HG02642 (cell line): ENCODE data around the gene TMEM52.

ENCODE experiments used
- ATAC-seq: cut with Tn5 transposase; IDR thresholded peaks from one replicate; pipeline ENCODE4 v1.9.1; 2021; ENCODE audit warnings: mild to moderate bottlenecking; ENCODE audit not compliant: unreplicated experiment, poor library complexity

The TMEM52 gene

DNA sequence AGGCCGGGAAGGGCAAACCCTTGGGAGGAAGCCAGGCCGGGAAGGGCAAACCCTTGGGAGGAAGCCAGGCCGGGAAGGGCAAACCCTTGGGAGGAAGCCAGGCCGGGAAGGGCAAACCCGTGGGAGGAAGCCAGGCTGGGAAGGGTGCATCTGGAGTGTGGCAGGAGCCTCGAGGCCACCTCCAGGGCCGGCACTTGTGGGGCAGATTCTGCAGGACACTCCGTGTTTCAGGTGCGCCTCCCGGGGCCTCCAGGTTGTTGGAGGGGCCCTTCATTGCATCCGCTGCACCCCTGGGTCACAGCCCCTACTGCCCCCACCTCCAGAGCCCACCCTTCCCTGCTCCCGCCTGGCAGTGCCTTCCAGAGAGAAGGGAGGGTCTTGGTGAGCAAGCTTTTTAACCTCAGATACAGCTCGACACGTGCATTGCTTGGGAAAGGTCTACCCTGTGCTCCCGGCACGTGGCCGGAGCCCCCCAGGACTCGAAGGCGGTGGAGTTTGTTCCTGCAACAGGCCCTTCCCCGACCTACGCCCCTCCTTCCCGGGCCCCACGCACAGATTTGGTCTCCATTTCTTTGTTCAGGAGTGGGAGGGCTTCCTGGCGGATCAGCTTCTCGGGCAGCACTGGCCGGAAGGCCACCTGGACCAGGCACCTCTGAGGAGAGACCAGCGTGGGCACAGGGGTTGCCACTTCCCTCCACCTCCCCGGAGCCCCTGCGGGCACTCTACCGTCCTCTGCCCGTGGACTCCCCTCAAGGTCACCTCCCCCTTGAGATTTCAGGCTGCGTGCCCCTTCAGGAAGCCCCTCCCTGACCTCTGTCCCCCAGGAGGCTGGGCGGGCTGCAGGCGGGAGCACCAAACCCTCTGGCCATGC lies 9.4 kb upstream of the TMEM52 start:
- ATAC-seq: no peak

DNA sequence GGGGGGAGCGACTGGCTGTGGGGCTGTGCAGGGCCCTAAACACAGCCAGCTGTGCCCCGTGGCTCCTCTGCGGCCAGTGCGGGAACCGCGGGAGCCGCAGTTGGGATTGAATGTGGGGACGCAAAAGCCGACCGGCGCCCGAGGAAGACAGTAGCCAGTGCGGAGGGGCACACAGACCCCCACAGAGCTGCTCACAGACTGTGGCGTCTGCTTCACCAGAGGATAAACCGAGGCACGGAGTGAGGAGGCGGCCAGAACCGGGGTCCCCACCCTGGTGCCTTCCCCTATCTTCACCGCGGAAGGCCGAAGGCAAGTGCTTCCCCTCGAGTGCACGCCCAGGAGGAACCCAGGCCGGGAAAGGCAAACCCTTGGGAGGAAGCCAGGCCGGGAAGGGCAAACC lies 8.7 kb upstream of the TMEM52 start:
- no peak for ATAC-seq

DNA sequence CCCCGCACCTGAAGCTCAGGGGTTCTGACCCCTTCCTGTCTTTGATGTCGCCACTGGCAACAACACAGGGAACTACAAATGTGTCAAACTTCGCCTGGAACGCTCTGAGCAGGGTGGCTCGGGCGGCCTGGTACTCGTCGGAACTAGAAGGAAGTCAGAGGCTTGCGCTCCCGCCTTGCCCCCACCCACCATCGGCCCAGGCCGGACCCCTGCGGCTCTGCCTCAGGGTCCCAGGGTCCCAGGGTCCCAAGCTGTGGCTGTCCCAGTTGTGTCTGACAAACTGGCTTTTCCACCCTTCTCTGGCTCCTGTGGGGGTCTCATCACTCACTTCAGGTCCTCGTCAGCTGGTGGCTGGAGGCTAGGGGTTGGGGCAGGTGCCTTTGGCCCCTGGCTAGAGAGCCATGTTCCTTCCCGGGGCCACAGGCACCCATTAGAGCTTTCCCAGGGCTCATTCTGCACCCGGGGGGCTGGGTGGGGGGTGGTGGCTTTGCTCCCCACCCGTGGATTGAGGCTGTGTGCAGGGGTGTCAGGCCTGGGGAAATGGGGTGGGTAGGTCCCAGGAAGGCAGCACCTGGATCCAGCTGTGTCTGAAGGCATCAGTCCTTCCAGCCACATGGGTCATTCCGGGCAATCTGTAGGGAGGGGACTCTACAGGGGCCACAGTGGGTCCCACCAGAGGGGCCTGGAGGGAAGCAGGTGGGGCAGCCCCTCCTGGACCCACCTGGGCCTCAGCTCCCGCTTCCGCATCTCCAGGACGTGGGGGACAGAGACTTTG lies 8.0 kb upstream of the TMEM52 start:
- ATAC-seq: no peak

DNA sequence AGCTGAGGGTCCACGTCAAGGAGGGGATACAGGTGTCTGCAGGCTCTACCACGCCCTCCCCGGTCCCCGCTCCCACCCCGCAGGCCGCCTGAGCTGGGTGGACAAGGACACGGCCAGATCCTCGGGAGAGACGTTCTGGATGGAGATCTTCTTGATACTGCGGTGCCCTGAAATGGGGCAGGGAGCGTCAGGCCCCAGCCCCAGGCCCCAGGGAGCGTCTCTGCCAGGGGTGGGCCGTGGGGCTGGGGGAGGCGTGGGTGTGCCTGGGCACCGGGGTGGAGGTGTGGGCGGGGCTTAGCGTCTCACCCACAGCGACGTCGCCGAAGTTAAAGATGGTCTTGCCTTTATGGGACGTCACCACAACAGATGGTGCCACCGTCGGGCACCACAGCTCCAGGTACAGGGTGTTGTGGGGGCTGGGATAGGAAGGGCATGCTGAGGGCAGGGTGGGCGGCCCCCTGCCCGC lies 7.3 kb upstream of the TMEM52 start:
- no peak for ATAC-seq

DNA sequence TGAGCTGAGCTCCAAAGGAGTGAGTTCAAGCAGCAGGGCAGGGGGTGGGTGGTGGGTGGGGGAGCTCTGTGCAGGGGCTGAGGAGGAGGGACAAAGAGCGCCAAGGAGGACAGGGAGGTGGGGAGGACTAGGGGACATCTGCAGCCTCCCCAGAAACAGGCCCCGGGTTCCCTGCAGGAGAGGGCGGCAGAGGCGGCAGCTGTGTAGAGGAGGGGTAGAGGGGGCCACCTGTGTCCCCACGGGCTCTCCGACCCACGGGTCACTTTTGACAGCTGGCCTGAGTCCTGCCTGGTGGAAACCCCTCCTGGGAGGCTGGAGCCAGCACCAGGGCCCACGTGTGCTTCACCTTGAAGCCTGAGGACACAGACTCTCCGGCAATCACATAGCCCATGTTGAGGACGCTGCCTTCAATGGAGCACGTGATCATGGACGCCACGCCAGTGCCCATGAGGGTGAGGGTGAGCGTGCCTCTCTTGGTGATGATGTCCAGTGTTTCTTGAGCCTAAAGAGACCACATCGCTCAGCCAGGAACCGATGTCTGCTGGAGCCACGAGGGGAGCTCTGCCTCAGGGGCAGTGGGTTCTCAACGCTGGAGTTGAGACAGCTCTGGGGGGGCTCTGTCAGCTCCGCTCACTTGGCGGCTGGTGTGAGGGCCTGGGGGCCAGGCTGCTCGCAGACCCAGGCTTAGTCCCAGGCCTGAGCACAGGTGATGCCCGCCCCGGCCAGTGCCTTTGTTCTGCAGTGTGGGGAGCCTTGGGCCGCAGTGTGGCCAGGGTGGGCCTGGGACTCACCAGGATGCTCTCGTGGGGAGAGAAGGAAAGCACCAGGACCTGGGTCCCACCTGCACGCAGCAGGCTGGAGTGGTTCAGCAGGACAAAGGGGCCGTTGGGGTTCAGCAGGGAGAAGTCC lies 6.6 kb upstream of the TMEM52 start:
- no peak for ATAC-seq

DNA sequence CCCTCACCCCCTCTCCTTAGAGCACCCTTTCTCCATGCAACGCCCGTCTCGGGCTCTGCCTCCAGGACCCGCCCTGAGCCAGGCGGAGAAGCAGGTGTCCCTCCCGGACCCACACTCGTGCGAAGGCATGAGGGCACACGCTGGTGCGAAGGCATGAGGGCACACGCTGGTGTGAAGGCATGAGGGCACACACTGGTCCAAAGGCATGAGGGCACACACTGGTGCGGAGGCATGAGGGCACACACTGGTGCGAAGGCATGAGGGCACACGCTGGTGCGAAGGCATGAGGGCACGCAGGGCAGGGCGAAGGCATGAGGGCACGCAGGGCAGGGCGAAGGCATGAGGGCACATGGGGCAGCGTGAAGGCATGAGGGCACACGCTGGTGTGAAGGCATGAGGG lies 5.8 kb upstream of the TMEM52 start:
- no peak for ATAC-seq

DNA sequence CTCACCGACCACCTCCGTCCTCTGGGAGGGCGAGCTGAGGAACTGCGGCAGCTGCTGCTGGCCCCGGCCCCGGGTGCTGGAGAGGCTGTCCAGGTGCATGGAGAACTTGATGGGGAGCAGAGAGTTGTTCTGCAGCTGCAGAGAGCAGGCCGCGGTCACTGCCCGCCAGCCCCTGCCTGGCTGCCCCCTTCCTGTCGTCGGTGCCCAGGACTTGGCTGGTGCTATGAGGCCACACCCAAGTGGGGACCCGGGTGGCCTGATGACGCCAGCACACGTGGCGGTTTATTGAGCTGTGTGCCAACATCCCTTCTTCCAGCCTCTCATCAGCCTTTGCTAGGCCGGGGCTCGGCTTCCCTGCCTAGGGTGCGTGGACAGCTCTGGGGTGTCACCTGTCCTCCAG lies 5.3 kb upstream of the TMEM52 start:
- no peak for ATAC-seq

DNA sequence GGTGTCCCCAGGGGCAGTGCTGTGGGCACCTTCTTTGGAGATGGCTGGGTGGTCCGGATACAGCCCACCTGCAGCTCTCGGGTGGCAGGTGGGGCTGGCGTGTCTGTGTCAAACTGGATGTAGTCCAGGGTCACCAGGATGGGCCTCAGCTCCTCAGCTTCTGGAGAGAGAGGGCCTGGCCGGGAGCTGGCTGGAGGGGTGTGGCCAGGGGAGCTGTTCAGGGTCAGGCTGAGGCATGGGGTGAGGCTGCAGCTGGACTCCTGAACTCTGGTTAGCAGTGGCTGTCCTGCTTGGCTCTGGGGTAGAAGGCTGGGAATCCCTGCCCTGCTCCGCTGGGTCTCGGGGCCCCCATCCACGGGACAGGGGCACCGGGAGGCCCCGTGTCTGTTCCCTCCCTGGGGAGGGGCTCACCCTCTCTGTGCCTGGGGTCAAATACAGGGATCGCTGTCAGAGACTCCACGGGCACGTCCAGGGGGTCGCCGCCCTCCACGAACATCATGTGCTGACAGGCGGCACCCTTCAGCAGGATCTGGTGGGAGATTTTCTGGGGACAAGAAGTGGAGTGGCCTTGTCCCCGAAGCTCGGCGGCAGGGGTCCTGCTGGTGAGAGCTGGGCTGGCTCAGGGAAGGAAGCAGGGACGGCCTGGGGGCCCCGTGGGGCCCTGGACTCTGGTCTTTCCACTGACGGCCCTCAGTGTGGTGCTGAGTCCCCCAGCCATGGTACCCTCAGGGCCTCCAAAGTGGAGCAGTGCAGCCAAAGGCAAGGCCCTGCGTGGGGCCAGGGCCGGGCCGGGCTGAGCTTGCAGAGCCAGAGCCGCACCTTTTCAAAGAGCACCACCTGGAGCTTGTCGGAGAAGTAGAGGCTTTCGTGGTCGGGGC lies 4.1 kb upstream of the TMEM52 start:
- ATAC-seq: no peak

DNA sequence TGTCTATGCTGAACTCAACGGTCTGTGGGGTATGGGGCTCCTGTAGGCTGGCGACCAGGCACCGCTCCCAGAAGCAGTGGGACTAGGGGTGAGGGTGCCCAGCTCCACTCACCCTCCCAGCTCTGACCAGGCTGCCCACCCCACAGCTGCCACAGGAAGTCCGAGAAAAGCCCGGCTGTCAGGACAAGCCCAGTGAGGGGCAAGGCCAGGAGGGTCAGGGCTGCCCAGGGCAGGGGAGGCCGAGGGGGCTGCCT lies 3.5 kb upstream of the TMEM52 start:
- no peak for ATAC-seq

DNA sequence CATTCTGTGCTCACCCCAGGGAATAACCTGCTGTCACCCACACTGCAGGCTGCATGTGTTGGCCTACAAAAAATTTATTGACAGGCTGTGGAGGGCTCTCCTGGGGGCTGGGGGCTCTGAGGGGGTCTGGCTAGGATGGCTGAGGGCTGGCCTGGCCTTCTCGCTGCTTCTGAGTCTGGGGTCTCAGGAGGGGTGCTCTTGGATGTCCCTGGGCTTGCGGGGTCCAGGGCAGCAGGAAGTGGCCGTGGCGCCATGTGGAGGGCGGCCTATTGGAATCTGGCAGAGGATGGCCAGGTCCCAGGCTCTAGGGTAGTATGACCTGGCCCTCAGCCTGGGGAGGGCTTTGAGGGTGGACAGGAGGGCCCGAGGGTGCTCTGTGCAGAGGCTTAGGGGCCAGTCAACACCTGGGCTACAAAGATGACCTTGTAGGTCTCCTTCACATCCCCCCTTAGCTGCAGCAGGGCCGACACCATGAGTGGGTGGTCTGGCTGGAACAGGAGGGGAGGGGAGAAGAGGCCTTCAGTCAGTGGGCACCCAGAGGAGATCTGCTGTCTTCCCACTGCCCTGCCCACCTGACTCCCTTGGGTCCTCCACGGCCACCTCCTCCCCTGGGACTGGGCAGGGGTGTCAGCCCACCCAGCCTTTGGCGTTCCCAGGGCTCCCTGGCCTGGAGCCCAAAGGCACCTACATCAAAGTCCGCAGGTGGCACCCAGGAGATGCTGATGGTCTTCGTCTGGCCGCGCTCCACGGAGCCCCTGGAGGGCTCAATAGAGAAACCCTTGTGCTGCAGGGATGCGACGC lies 3.0 kb upstream of the TMEM52 start:
- ATAC-seq: no peak

DNA sequence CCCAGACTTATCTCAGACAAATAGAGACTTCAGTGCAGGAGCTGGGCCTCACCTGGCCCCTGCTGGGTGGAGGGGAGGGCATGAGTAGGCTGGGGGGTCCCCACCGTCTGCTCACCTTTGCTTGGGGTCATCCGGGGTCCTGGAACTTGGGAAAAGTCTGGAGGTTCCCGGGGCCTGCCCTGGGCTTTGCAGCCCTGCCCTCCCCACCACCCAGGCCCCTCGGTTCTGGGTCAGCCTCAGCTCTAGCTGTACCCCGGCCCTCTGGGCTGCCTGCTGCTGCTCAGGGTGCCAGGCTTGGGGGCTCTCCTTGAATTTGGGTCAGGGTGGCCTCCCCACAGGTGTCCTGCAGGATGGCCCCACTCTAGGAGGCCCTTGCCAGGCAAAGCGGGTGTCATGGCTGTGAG lies 2.4 kb upstream of the TMEM52 start:
- ATAC-seq: no peak

DNA sequence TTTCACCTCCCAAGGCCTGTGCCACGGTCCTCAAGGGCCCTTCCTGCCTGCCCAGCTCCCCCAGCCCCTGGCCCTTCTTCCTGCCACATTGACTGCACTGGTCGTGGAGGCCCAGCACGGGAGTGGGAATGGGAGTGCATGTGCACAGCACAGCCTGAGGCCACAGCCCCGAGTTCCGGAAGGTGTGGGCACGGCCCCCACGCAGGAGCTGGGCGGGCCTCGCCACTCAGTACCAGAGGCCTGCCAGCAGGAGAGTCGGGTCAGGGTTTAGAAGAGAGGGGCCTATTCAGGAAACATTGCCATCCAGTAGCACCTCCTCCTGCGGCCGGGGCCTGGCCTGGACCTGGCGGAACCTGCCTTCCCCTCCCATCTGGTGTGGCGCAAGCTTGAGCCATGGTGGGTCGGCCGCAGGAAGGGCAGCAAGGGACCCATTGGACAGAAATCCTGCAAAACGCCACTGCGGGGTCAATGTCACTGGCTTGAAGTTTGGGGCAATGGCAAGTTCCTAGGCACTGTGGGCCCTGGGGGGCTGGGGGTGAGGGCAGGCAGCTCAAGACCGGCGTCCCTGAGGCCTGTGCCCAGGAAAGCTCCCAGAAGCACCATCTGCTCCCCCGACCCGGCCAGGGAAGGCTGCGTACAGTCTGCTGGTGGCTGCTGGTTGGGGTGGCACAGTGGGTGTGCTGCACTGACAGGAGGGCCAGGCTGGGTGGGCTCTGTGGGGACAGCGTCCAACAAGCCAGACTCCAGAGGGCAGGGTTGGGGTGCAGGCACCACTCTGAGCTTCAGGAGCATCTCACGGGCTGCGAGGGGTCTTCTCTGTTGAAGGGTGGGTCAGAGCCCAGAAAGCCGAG lies 1.8 kb upstream of the TMEM52 start:
- no peak for ATAC-seq

DNA sequence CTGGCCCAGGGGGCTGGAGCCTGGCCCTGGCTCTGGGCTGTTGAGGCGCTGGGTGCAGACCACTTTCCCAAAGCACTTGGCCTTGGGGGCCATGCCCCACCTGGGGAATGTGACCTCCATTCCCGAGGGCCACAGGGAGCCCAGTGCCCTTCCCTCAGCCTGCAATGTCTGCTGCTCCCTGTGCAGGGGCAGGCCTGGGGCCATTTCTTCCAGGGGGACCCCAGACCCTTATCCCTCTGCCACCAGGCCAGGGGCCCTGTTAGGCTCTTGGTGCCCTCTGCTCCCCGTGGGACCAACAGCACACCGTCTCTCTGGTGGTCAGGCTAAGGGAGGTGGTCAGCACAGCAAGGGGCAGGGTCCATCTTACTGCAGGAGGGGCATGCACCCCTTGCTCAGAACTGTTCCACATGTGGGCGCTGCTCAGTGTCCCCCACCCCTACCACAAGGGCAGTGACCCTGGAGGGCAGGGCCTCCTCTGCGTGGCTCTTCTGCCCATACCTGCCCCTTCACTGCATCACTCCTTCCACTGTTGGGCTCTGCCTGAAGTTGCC lies 1.1 kb upstream of the TMEM52 start:
- no peak for ATAC-seq

DNA sequence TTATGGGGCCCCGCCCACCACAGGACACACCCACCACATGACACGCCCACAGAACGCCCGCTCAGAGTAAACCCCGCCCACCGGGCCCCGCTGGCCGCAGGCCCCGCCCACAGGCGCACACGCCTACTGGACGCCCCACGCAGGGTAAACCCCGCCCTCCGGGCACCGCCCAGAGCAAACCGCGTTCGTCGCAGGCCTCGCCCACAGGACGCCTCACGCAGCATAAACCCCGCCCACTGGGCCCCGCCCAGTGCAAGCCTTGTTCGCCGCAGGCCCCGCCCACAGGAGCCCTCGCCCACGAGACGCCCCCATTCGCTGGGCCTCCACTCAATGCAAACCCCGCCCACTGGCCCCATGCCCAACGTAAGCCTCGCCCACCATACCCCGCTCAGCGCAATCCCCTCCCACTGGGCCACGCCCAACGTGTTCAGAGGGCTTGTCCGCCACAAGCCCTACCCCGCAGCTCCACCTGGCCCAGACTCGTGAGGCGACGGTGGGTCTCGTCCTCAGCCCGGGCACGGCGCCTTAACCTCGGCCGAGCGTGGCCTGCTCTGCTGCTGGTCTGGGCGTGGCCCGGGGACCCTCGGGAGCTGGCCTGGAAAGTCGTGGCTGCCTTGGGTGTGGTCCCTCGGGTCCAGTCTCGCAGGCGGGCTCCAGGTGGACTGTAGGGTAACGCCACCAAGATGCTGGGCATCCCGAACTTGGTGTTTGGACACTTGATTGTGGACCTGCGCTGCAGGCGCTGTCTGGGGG lies 401 bp upstream of the TMEM52 start:
- ATAC-seq: peak; percentile 84

DNA sequence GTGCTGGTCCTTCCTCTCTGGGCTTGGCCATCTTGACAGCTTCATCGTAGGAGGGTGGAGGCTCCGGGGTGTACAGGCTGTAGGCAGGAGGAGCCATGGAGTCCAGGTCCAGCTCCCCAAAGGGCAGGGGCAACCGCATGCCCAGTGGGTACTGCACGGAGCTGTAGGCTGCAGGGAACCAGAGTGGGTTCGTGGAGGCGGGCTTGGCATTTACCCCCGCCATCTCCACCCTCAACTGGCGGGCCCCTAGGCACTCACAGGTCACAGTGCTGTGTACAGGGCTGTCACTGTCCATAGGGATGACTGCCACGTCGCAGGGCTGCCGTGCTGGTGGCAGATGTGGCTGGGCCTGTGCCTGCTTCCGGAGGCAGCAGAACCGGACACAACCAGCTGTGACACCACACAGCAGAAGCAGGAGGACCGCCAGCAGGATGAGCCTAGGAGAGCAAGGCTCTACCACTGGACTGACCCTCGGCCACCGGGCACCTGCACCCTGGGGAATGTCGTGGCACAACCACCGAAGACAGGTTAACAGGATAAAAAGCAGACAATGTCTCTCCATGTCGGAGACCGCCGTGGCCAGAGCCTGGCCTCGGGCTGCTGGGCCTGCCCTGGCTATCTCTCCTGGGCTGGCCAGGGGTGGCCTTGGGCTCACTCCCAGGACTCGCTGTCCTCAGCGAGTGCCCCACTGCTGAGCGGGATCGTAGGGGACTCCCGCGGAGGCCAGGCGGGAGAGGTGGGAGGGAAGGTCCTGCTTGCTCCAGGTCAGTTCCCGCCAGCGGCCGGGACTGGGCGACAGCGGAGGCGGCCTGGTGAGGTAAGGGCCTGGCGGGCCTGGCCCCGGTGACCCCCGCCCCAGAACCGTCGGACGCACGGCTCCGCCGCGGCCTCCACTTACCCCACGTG lies 831 bp downstream of the TMEM52 start:
- ATAC-seq: no peak

DNA sequence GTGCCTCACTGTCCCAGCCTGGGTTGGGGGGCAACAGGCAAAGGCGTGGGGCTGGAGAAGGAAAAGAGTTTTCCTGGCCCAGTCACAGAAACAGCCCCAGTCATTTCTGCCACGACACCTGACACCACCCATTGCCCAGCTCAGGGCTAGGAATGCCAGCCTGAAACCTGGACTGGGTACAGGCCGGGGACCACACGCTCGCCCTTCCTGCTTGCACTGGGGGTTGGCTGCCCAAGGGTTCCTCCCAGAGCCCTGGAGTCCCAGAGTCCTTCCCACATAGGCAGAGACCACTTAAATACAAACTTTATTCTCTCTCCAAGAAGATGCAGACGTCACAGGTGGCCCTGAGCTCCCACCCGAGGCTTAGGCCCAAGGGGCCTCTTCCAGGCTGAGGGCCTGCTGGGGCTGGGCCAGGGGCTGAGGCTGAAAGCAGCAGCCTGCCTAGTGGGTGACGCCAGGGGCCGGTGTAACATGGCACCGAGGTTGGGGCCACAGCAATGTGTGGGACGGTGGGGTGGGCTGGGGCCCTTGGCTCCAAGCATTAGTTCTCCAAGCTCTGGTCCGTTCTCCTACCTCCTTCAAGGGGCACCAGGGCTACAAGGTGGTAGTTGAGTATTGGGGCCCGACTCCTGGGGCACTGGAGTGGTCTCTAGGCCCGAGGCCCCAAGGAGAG lies 1.6 kb downstream of the TMEM52 start:
- ATAC-seq: no peak
